MCF 10A (cell line): Measurements from ENCODE around the gene SPI1. TPM values are rescaled to one million over a fixed set of nuclear protein-coding genes. Genes with fewer than 3 reads are reported as not detected.
"Not testable (repeated sequence)": the region's sequence is repeated elsewhere in the genome, so short reads cannot be mapped to it uniquely, and the experiment has no call there.

ENCODE experiments used
- BruUV-seq: library from RNA; stranded (reverse); fragments of 400-500 nt; replicated peaks from 2 replicates; lab custom pipeline; 2021; lab: Mats Ljungman, UMichigan
- CTCF ChIA-PET: fragments of 300-600 bp; sonication (Branson Sonifier 250); formaldehyde crosslinking; extraction: SDS; loops from one replicate; lab custom pipeline; 2021; ENCODE audit warnings: antibody characterized with exemption, inconsistent platforms; lab: Yijun Ruan, JAX
- POLR2A ChIA-PET: fragments of 300-600, 350-650 bp; sonication (Branson Sonifier 250); formaldehyde crosslinking; extraction: SDS; loops from one replicate; lab custom pipeline; 2020; ENCODE audit warnings: antibody characterized with exemption, inconsistent platforms; lab: Yijun Ruan, JAX
- DNase-seq: peaks from one replicate; pipeline ENCODE4 v3.0.0-alpha.2; 2018; ENCODE audit not compliant: unreplicated experiment
- H3K27ac Mint-ChIP-seq: one replicate; pipeline ENCODE4 v1.8.0; 2022; ENCODE audit warnings: mild to moderate bottlenecking, low read depth, mixed read lengths; ENCODE audit not compliant: unreplicated experiment
- H3K27me3 Mint-ChIP-seq: one replicate; pipeline ENCODE4 v1.8.0; 2022; ENCODE audit warnings: mixed read lengths; ENCODE audit not compliant: insufficient read depth, unreplicated experiment
- H3K36me3 Mint-ChIP-seq: one replicate; pipeline ENCODE4 v1.8.0; 2022; ENCODE audit warnings: mild to moderate bottlenecking, moderate library complexity, mixed read lengths; ENCODE audit not compliant: insufficient read depth, unreplicated experiment
- H3K4me1 Mint-ChIP-seq: one replicate; pipeline ENCODE4 v1.8.0; 2022; ENCODE audit warnings: mixed read lengths; ENCODE audit not compliant: insufficient read depth, unreplicated experiment
- H3K4me3 Mint-ChIP-seq: one replicate; pipeline ENCODE4 v1.8.0; 2022; ENCODE audit warnings: mild to moderate bottlenecking, moderate library complexity, mixed read lengths; ENCODE audit not compliant: unreplicated experiment
- H3K9me3 Mint-ChIP-seq: one replicate; pipeline ENCODE4 v1.8.0; 2022; ENCODE audit warnings: mixed read lengths; ENCODE audit not compliant: unreplicated experiment
- CTCF ChIP-seq: fragments of 200-600 bp; IDR thresholded peaks from one replicate; pipeline ENCODE4 v1.8.0; 2022; ENCODE audit warnings: antibody characterized with exemption, mild to moderate bottlenecking; ENCODE audit not compliant: unreplicated experiment
- intact Hi-C: fragments of 100-400 bp; cut with micrococcal nuclease; formaldehyde crosslinking; loops from 2 replicates; pipeline ENCODE4 v1.14.1; 2022
- total RNA-seq: library from RNA; stranded (reverse); gene quantifications from 2 replicates; pipeline ENCODE4 v1.2.3, GENCODE V29; 2022

Gene SPI1
- total RNA-seq, 1 experiment from 2014 or later: not detected

GRCh38 chr11:47325271-47326041 lies 52.9 kb downstream of the SPI1 start:
- ChIA-PET POLR2A (interaction anchor here (0.6 kb wide), 1 partner anchor 10 kb away, joined by 3 read pairs; no protein-coding TSS in a partner anchor), CTCF (interaction anchor here (0.6 to 0.9 kb wide), 5 partner anchors 21 to 172 kb away, joined by 3 to 5 read pairs (median 3); partner anchors contain the start of gene RAPSN)
- intact Hi-C loops: no loop called here
- Mint-ChIP-seq H3K27me3 (no peaks in the 10 kb centered on the region), H3K9me3 (no peaks in the 10 kb centered on the region), H3K27ac (peak overlapping the region; percentile 52), H3K36me3 (peaks cover 33% of the 10 kb centered on the region), H3K4me3 (no peak overlapping the region), H3K4me1 (peaks cover 7% of the 10 kb centered on the region)
- DNase-seq: no peak
- no TSS peak for BruUV-seq
- no peak for TF ChIP-seq CTCF

- H3K36me3 Mint-ChIP-seq: peaks cover 31% of the 10 kb centered on the region
- no peaks in the 10 kb centered on the region for H3K9me3 Mint-ChIP-seq
- no peak for DNase-seq
- no peaks in the 10 kb centered on the region for H3K27me3 Mint-ChIP-seq
- CTCF ChIA-PET: interaction anchor here (0.8 to 1.1 kb wide), 2 partner anchors 30 to 63 kb away, joined by 3 read pairs; no protein-coding TSS in a partner anchor
- intact Hi-C loops: no loop called here
- BruUV-seq: no TSS peak
- no peak overlapping the region for H3K4me3 Mint-ChIP-seq
- no peak for TF ChIP-seq CTCF
- POLR2A ChIA-PET: no interaction called here
- H3K4me1 Mint-ChIP-seq: peaks cover 7% of the 10 kb centered on the region
- H3K27ac Mint-ChIP-seq: no peak overlapping the region
Observed at GRCh38 chr11:47324520-47324919, 53.8 kb downstream of the SPI1 start.

GRCh38 chr11:47318166-47318565 lies 60.2 kb downstream of the SPI1 start:
- TF ChIP-seq CTCF: no peak
- no peak overlapping the region for H3K4me3 Mint-ChIP-seq
- H3K27me3 Mint-ChIP-seq: no peaks in the 10 kb centered on the region
- ChIA-PET POLR2A (no interaction called here), CTCF (no interaction called here)
- no TSS peak for BruUV-seq
- intact Hi-C loops: no loop called here
- H3K4me1 Mint-ChIP-seq: no peaks in the 10 kb centered on the region
- H3K36me3 Mint-ChIP-seq: peaks cover 69% of the 10 kb centered on the region
- H3K27ac Mint-ChIP-seq: no peak overlapping the region
- no peak for DNase-seq
- H3K9me3 Mint-ChIP-seq: no peaks in the 10 kb centered on the region

GRCh38 chr11:47317064-47317828 lies 61.1 kb downstream of the SPI1 start:
- Mint-ChIP-seq H3K4me3 (no peak overlapping the region), H3K36me3 (peaks cover 73% of the 10 kb centered on the region), H3K9me3 (no peaks in the 10 kb centered on the region), H3K27me3 (no peaks in the 10 kb centered on the region), H3K27ac (no peak overlapping the region), H3K4me1 (no peaks in the 10 kb centered on the region)
- ChIA-PET CTCF (no interaction called here), POLR2A (no interaction called here)
- no peak for TF ChIP-seq CTCF
- BruUV-seq: no TSS peak
- intact Hi-C loops: no loop called here
- DNase-seq: no peak

GRCh38 chr11:47316501-47316900 lies 61.8 kb downstream of the SPI1 start:
- CTCF ChIA-PET, POLR2A ChIA-PET, H3K27me3 Mint-ChIP-seq, H3K4me1 Mint-ChIP-seq, H3K27ac Mint-ChIP-seq, H3K9me3 Mint-ChIP-seq, intact Hi-C loops, BruUV-seq, H3K4me3 Mint-ChIP-seq, DNase-seq: not testable (repeated sequence)
- H3K36me3 Mint-ChIP-seq: peaks cover 77% of the 10 kb centered on the region
